ENCODE measurements around the gene CRACR2A. TPM values are rescaled to one million over a fixed set of nuclear protein-coding genes. Genes with fewer than 3 reads are reported as not detected.

CRACR2A gene
- polyA plus RNA-seq, 1 donor from 2014 or later = 2.1 TPM

DNA sequence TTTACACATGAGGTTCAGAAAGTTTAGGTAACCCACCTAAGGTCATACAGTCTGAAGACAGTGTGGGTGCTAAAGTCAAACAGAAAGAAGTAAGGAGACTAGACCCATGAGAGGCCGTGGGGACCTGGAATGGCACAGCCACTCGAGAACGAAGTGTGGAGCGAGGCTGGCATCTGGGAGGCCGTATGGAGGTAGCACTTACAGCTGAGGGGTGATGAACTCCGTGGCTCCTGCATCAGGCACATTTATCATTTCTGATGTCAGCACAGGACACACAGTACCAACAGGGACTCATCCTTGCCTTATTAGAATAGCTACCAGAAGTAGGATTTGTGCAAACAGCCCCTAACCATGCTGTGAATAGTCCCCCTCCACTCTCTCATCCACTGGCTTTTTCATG is 30.5 kb downstream of the CRACR2A start:
- Histone ChIP-seq H3F3A (ENCODE audit: insufficient read depth, low read length, poor library complexity, severe bottlenecking) (no peaks in the 10 kb centered on the region), H3K9me3 (ENCODE audit: low read length) (no peaks in the 10 kb centered on the region), H4K20me1 (ENCODE audit: insufficient read depth) (no peaks in the 10 kb centered on the region), H3K79me2 (replicated peaks; ENCODE audit: insufficient read depth, low read length) (no peaks in the 10 kb centered on the region), H3K9me2 (ENCODE audit: insufficient read depth, low read length) (no peaks in the 10 kb centered on the region), H3K9ac (ENCODE audit: low read length) (no peak overlapping the region), H3K27me3 (ENCODE audit: insufficient read depth, low read depth, low read length) (no peaks in the 10 kb centered on the region), H3K27ac (ENCODE audit: low read length) (no peak overlapping the region), H3K4me3 (ENCODE audit: low read length) (no peak overlapping the region), H3K4me2 (ENCODE audit: low read length) (no peak overlapping the region), H2AFZ (ENCODE audit: low read depth, low read length) (no peak overlapping the region), H3K36me3 (ENCODE audit: insufficient read depth, low read length) (no peaks in the 10 kb centered on the region)
- TF ChIP-seq MXI1 (conservative IDR thresholded peaks at IDR 0.05; ENCODE audit: poor library complexity, severe bottlenecking) = no peak
- TF ChIP-seq SMC3 (conservative IDR thresholded peaks at IDR 0.05; ENCODE audit: poor library complexity) = no peak
- TF ChIP-seq POLR2AphosphoS5 (IDR thresholded peaks at IDR 0.05) = no peak
- no peak for TF ChIP-seq EZH2 (IDR thresholded peaks at IDR 0.05; ENCODE audit: borderline replicate concordance, insufficient read depth, low read length, poor library complexity, severe bottlenecking)
- no peak for TF ChIP-seq RAD21 (conservative IDR thresholded peaks at IDR 0.05)
- TF ChIP-seq, protein P1, sequence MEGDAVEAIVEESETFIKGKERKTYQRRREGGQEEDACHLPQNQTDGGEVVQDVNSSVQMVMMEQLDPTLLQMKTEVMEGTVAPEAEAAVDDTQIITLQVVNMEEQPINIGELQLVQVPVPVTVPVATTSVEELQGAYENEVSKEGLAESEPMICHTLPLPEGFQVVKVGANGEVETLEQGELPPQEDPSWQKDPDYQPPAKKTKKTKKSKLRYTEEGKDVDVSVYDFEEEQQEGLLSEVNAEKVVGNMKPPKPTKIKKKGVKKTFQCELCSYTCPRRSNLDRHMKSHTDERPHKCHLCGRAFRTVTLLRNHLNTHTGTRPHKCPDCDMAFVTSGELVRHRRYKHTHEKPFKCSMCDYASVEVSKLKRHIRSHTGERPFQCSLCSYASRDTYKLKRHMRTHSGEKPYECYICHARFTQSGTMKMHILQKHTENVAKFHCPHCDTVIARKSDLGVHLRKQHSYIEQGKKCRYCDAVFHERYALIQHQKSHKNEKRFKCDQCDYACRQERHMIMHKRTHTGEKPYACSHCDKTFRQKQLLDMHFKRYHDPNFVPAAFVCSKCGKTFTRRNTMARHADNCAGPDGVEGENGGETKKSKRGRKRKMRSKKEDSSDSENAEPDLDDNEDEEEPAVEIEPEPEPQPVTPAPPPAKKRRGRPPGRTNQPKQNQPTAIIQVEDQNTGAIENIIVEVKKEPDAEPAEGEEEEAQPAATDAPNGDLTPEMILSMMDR (IDR thresholded peaks at IDR 0.05; ENCODE audit: poor library complexity, severe bottlenecking) = no peak
- no peak for TF ChIP-seq EP300 (conservative IDR thresholded peaks at IDR 0.05; ENCODE audit: poor library complexity, severe bottlenecking)
- TF ChIP-seq, protein P2, sequence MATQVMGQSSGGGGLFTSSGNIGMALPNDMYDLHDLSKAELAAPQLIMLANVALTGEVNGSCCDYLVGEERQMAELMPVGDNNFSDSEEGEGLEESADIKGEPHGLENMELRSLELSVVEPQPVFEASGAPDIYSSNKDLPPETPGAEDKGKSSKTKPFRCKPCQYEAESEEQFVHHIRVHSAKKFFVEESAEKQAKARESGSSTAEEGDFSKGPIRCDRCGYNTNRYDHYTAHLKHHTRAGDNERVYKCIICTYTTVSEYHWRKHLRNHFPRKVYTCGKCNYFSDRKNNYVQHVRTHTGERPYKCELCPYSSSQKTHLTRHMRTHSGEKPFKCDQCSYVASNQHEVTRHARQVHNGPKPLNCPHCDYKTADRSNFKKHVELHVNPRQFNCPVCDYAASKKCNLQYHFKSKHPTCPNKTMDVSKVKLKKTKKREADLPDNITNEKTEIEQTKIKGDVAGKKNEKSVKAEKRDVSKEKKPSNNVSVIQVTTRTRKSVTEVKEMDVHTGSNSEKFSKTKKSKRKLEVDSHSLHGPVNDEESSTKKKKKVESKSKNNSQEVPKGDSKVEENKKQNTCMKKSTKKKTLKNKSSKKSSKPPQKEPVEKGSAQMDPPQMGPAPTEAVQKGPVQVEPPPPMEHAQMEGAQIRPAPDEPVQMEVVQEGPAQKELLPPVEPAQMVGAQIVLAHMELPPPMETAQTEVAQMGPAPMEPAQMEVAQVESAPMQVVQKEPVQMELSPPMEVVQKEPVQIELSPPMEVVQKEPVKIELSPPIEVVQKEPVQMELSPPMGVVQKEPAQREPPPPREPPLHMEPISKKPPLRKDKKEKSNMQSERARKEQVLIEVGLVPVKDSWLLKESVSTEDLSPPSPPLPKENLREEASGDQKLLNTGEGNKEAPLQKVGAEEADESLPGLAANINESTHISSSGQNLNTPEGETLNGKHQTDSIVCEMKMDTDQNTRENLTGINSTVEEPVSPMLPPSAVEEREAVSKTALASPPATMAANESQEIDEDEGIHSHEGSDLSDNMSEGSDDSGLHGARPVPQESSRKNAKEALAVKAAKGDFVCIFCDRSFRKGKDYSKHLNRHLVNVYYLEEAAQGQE (IDR thresholded peaks at IDR 0.05; ENCODE audit: borderline replicate concordance) = no peak
- no peak for TF ChIP-seq TAF1 (IDR thresholded peaks at IDR 0.05; ENCODE audit: low read depth)

DNA sequence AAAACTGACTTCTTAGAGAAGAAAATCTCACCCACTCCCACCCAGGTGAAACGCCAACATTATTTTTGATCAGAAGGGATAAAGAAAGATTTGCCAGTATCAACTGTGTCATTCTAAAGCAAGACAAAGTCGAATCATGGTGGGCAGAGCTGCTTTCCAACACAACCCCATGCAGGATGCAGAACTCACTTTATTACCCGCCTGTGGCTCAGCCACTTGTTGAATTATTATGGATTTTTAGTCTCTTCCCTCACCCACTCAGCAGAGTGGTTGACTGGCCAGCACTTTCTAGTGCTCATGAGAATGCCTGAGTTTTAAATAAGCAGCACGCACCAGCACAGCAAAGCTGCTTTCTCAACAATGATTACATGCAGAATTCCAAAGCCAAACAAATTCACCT is 32.1 kb downstream of the CRACR2A start:
- no peak overlapping the region for H3K4me2 ChIP-seq (ENCODE audit: low read length)
- no peaks in the 10 kb centered on the region for H4K20me1 ChIP-seq (ENCODE audit: insufficient read depth)
- H2AFZ ChIP-seq (ENCODE audit: low read depth, low read length) = no peak overlapping the region
- H3K27ac ChIP-seq (ENCODE audit: low read length) = no peak overlapping the region
- H3K9ac ChIP-seq (ENCODE audit: low read length) = no peak overlapping the region
- no peaks in the 10 kb centered on the region for H3K9me2 ChIP-seq (ENCODE audit: insufficient read depth, low read length)
- no peaks in the 10 kb centered on the region for H3K27me3 ChIP-seq (ENCODE audit: insufficient read depth, low read depth, low read length)
- no peaks in the 10 kb centered on the region for H3F3A ChIP-seq (ENCODE audit: insufficient read depth, low read length, poor library complexity, severe bottlenecking)
- H3K79me2 ChIP-seq (replicated peaks; ENCODE audit: insufficient read depth, low read length) = no peaks in the 10 kb centered on the region
- no peaks in the 10 kb centered on the region for H3K36me3 ChIP-seq (ENCODE audit: insufficient read depth, low read length)
- no peaks in the 10 kb centered on the region for H3K9me3 ChIP-seq (ENCODE audit: low read length)
- H3K4me3 ChIP-seq (ENCODE audit: low read length) = no peak overlapping the region
- TF ChIP-seq, protein P1 (IDR thresholded peaks at IDR 0.05; ENCODE audit: poor library complexity, severe bottlenecking) = no peak
- TF ChIP-seq SMC3 (conservative IDR thresholded peaks at IDR 0.05; ENCODE audit: poor library complexity) (no peak), MXI1 (conservative IDR thresholded peaks at IDR 0.05; ENCODE audit: poor library complexity, severe bottlenecking) (no peak), EP300 (conservative IDR thresholded peaks at IDR 0.05; ENCODE audit: poor library complexity, severe bottlenecking) (no peak), POLR2AphosphoS5 (IDR thresholded peaks at IDR 0.05) (no peak), TAF1 (IDR thresholded peaks at IDR 0.05; ENCODE audit: low read depth) (no peak), RAD21 (conservative IDR thresholded peaks at IDR 0.05) (no peak), EZH2 (IDR thresholded peaks at IDR 0.05; ENCODE audit: borderline replicate concordance, insufficient read depth, low read length, poor library complexity, severe bottlenecking) (no peak)
- TF ChIP-seq, protein P2 (IDR thresholded peaks at IDR 0.05; ENCODE audit: borderline replicate concordance) = no peak

All from neural cell (in vitro differentiated cells).